Testis (tissue), 3 donors: ENCODE results near the gene PNMA1. TPM values are rescaled to one million over a fixed set of nuclear protein-coding genes. Genes with fewer than 3 reads are reported as not detected.
"Not testable (repeated sequence)": the region's sequence is repeated elsewhere in the genome, so short reads cannot be mapped to it uniquely, and the experiment has no call there.

Source experiments
- DNase-seq: peaks from one replicate; pipeline ENCODE4 v3.0.0-alpha.2; 2019
- H3K27ac ChIP-seq, 2 donors: fragments of 200-600 bp; sonication (generic); one replicate each; pipeline ENCODE4 v1.5.1; 2019
- H3K27me3 ChIP-seq: fragments of 200-600 bp; sonication (generic); one replicate; pipeline ENCODE4 v1.5.1; 2019
- H3K36me3 ChIP-seq: fragments of 200-600 bp; sonication (generic); one replicate; pipeline ENCODE4 v1.5.1; 2017; ENCODE audit warnings: low read depth; ENCODE audit errors: missing control alignments
- H3K4me1 ChIP-seq: fragments of 200-600 bp; sonication (generic); one replicate; pipeline ENCODE4 v1.5.1; 2019
- H3K4me3 ChIP-seq, 2 donors: fragments of 200-600 bp; sonication (generic); one replicate each; pipeline ENCODE4 v1.5.1; 2017 to 2019
- H3K9me3 ChIP-seq: fragments of 200-600 bp; sonication (generic); one replicate; pipeline ENCODE4 v1.5.1; 2017
- CTCF ChIP-seq, 3 experiments: fragments of 450-650 bp in 2 of 3; fragments of 200-600 bp in 1 of 3; sonication (generic) in 1 of 3; IDR thresholded peaks; one replicate each; pipeline ENCODE4 v1.5.1; 2016 to 2019; ENCODE audit warnings: antibody characterized with exemption in 3 of 3, mild to moderate bottlenecking in 2 of 3, moderate library complexity in 1 of 3
- POLR2A ChIP-seq: fragments of 450-650 bp; IDR thresholded peaks from one replicate; pipeline ENCODE4 v1.6.1; 2017; ENCODE audit warnings: antibody characterized with exemption, mild to moderate bottlenecking, moderate library complexity
- WGBS, 2 donors: methylation state at CpG; one replicate each; pipeline ENCODE4 v1.1.5; 2018; 5-methylcytosine and 5-hydroxymethylcytosine counted together
- intact Hi-C: fragments of 100-400 bp; cut with DNase I; formaldehyde crosslinking; loops from one replicate; pipeline ENCODE4 v1.15.1; 2023; ENCODE audit warnings: low total_unique reads
- polyA plus RNA-seq: library from polyadenylated mRNA; stranded (reverse); fragments of 350-450 nt; fragmentation: Illumina TruSeq; extraction: RNeasy Lipid Tissue Mini Kit (QIAGEN cat#74804); gene quantifications from one replicate; pipeline ENCODE4 v1.2.3, GENCODE V29; 2014; ENCODE audit warnings: low read depth, low replicate concordance; ENCODE audit not compliant: insufficient read depth
- total RNA-seq, 2 donors: library from RNA; depleted of rRNA; stranded (reverse); fragments of >200 nt; gene quantifications; one replicate each; pipeline ENCODE4 v1.2.3, GENCODE V29; 2016

The PNMA1 gene
- total and polyA plus RNA-seq, 3 donors from 2014 or later = 74.8 to 184 (median 85.6) TPM

GRCh38 chr14:73709904-73710469, 4.2 kb downstream of the PNMA1 start:
- Histone ChIP-seq H3K4me3 (no peak overlapping the region), H3K4me1 (no peaks in the 10 kb centered on the region), H3K27me3 (no peaks in the 10 kb centered on the region), H3K9me3 (no peaks in the 10 kb centered on the region), H3K27ac (no peak overlapping the region), H3K36me3 (no peaks in the 10 kb centered on the region)
- TF ChIP-seq CTCF (IDR thresholded peaks at IDR 0.05) = no peak
- TF ChIP-seq POLR2A = no peak
- intact Hi-C loops = no loop called here
- DNase-seq = no peak
- WGBS, 2 donors = 80 to 91% methylated on average over 8 of the region's 8 CpGs

DNA sequence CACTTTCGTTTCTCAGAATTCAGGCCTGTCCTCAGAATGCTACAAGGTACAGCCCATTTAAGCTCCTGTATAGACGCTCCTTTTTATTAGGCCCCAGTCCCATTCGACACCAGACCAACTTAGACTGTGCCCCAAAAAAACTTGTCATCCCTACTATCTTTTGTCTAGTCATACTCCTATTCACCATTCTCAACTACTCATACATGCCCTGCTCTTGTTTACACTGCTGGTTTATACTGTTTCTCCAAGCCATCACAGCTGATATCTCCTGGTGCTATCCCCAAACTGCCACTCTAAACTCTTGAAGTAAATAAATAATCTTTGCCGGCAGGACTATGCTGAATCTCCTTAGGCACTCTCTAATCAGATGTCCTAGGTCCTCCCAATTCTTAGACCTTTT, 6.1 kb downstream of the PNMA1 start:
- H3K27ac ChIP-seq, H3K9me3 ChIP-seq, intact Hi-C loops, H3K4me3 ChIP-seq, DNase-seq, H3K27me3 ChIP-seq, H3K36me3 ChIP-seq, H3K4me1 ChIP-seq: not testable (repeated sequence)
- 89 to 98% methylated on average over 4 of the region's 4 CpGs for WGBS, 2 donors

DNA sequence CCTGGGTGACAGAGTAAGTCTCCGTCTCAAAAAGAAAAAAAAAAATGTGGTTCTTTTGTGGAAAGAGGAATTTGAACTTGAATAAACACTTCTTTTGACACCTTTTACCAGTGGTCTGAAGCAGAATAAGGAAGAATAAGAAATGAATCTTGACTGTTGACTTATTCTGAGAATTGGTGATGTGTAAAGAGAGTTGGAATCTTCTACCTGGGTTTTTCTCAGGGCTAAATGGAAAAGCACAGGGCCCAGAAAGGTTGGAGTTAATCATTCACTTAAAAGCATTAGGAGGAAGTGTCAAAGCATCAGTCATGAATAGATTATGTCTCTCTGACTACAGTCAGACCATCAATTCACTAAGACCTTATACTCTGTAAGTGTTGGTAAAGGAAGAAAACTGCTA, 13.9 kb downstream of the PNMA1 start:
- TF ChIP-seq POLR2A (no peak), CTCF (IDR thresholded peaks at IDR 0.05) (no peak)
- H3K4me3 ChIP-seq = no peak overlapping the region
- no peak for DNase-seq
- no peaks in the 10 kb centered on the region for H3K27me3 ChIP-seq
- H3K4me1 ChIP-seq = no peaks in the 10 kb centered on the region
- intact Hi-C loops = no loop called here
- no peaks in the 10 kb centered on the region for H3K36me3 ChIP-seq
- H3K27ac ChIP-seq = no peak overlapping the region
- 58 to 100% methylated on average over 1 of the region's 1 CpG for WGBS, 2 donors
- no peaks in the 10 kb centered on the region for H3K9me3 ChIP-seq

- intact Hi-C loops = no loop called here
- Histone ChIP-seq H3K27ac (no peak overlapping the region), H3K4me3 (no peak overlapping the region), H3K9me3 (no peaks in the 10 kb centered on the region), H3K4me1 (no peaks in the 10 kb centered on the region), H3K36me3 (no peaks in the 10 kb centered on the region), H3K27me3 (no peaks in the 10 kb centered on the region)
- 91 to 93% methylated on average over 2 of the region's 2 CpGs for WGBS, 2 donors
- TF ChIP-seq POLR2A = no peak
- no peak for TF ChIP-seq CTCF (IDR thresholded peaks at IDR 0.05)
- DNase-seq = no peak
Measured at GRCh38 chr14:73696466-73697400, 17.5 kb downstream of the PNMA1 start.

DNA sequence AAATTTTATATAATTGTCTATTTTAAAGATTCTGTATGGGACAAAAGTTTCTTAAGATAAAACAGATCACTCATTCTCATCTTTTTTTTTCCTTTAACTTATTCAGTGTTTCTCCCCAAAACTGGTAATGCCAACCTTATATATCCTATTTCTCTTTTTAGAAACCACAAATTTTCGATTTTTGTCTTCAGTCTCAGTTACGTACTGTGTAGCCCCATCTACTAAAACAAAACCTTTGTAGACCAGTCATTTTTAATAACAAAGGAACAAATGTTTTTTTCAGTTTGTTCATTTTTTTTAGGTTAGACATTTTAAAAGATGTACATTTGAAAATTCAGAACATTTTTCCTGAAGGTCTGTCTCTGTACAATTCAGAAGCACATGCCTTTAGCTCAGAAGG, 18.2 kb downstream of the PNMA1 start:
- Histone ChIP-seq H3K27ac (no peak overlapping the region), H3K9me3 (no peaks in the 10 kb centered on the region), H3K27me3 (no peaks in the 10 kb centered on the region), H3K4me3 (no peak overlapping the region), H3K4me1 (no peaks in the 10 kb centered on the region), H3K36me3 (no peaks in the 10 kb centered on the region)
- 89 to 96% methylated on average over 2 of the region's 2 CpGs for WGBS, 2 donors
- DNase-seq = no peak
- intact Hi-C loops = no loop called here
- TF ChIP-seq POLR2A = no peak
- TF ChIP-seq CTCF (IDR thresholded peaks at IDR 0.05) = no peak
